Measurements from ENCODE around the gene COQ8A.

COQ8A gene

DNA sequence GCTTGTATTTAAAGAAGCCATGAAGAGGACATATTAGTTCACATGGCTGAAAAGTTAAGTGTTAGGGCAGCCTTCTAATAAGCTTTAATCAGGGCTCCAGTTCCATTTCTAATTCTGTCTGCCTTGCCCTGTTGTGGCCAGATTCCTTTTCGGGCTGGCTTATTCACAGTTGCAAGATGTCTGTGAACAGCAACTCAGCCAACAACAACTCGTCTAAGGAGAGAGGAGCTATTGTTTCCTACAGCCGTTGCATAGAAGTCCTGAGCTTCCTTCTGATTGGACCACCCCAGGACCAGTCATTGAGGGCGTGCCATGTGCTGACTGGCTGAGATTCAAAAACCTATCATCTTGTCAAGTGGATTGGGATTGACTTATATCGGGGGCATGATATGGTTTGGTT is 18.6 kb upstream of the COQ8A start:
- TF ChIP-seq ZBTB7A (IDR thresholded peaks at IDR 0.05; ENCODE audit: low read depth) (no peak), EGR1 (IDR thresholded peaks at IDR 0.05) (no peak), TCF12 (IDR thresholded peaks at IDR 0.05; ENCODE audit: low read depth) (no peak), TAF1 (IDR thresholded peaks at IDR 0.05; ENCODE audit: low read depth) (no peak), CEBPB (IDR thresholded peaks at IDR 0.05) (no peak), FOXM1 (IDR thresholded peaks at IDR 0.05; ENCODE audit: borderline replicate concordance, low read depth) (no peak)

DNA sequence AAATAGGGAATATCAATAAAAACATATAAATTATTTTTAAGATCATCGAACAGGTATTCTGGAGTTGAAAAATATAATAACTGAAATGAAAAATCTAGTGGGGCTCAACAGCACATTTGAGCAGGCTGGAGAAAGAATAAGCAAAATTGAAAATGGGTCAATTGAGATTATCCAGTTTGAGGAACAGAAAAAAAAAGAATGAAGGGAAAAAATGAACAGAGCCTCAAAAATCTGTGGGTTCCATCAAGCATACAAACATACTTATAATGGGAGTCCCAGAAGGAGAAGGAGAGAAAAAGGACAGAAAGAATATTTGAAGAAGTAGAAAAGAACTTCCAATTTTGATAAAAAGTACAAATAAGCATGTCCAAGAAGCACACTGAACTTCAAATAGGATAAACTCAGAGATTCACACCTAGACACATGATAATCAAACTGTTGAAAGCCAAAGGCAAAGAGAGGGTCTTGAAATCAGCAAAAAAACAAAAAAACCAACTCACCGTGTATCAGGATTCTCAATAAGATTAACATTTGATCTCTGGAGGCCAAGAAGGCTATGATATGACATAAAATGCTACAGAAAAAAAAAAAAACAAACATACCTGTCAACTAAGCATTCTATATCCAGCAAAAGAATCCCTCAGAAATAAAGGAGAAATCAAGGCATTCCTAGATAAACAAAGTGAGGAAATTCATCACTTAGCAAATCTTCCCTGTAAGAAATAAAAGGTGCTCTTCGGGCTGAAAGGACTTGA is 5.4 kb upstream of the COQ8A start:
- TF ChIP-seq EGR1 (IDR thresholded peaks at IDR 0.05): no peak
- no peak for TF ChIP-seq RAD21 (IDR thresholded peaks at IDR 0.05; ENCODE audit: low read depth)
- no peak for TF ChIP-seq EP300 (IDR thresholded peaks at IDR 0.05; ENCODE audit: borderline replicate concordance)
- TF ChIP-seq, protein P1, sequence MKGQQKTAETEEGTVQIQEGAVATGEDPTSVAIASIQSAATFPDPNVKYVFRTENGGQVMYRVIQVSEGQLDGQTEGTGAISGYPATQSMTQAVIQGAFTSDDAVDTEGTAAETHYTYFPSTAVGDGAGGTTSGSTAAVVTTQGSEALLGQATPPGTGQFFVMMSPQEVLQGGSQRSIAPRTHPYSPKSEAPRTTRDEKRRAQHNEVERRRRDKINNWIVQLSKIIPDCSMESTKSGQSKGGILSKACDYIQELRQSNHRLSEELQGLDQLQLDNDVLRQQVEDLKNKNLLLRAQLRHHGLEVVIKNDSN (IDR thresholded peaks at IDR 0.05): no peak
- TF ChIP-seq TCF12 (IDR thresholded peaks at IDR 0.05; ENCODE audit: low read depth): no peak
- no peak for TF ChIP-seq CEBPB (IDR thresholded peaks at IDR 0.05)
- no peak for TF ChIP-seq FOXM1 (IDR thresholded peaks at IDR 0.05; ENCODE audit: borderline replicate concordance, low read depth)
- TF ChIP-seq, protein P2, sequence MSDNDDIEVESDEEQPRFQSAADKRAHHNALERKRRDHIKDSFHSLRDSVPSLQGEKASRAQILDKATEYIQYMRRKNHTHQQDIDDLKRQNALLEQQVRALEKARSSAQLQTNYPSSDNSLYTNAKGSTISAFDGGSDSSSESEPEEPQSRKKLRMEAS (IDR thresholded peaks at IDR 0.05): no peak
- no peak for TF ChIP-seq ZBTB7A (IDR thresholded peaks at IDR 0.05; ENCODE audit: low read depth)
- no peak for TF ChIP-seq TAF1 (IDR thresholded peaks at IDR 0.05; ENCODE audit: low read depth)
- no peak for TF ChIP-seq CREB1 (IDR thresholded peaks at IDR 0.05; ENCODE audit: low read depth)
- no peak for TF ChIP-seq TEAD4 (IDR thresholded peaks at IDR 0.05)
- TF ChIP-seq, protein P3, sequence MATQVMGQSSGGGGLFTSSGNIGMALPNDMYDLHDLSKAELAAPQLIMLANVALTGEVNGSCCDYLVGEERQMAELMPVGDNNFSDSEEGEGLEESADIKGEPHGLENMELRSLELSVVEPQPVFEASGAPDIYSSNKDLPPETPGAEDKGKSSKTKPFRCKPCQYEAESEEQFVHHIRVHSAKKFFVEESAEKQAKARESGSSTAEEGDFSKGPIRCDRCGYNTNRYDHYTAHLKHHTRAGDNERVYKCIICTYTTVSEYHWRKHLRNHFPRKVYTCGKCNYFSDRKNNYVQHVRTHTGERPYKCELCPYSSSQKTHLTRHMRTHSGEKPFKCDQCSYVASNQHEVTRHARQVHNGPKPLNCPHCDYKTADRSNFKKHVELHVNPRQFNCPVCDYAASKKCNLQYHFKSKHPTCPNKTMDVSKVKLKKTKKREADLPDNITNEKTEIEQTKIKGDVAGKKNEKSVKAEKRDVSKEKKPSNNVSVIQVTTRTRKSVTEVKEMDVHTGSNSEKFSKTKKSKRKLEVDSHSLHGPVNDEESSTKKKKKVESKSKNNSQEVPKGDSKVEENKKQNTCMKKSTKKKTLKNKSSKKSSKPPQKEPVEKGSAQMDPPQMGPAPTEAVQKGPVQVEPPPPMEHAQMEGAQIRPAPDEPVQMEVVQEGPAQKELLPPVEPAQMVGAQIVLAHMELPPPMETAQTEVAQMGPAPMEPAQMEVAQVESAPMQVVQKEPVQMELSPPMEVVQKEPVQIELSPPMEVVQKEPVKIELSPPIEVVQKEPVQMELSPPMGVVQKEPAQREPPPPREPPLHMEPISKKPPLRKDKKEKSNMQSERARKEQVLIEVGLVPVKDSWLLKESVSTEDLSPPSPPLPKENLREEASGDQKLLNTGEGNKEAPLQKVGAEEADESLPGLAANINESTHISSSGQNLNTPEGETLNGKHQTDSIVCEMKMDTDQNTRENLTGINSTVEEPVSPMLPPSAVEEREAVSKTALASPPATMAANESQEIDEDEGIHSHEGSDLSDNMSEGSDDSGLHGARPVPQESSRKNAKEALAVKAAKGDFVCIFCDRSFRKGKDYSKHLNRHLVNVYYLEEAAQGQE (IDR thresholded peaks at IDR 0.05; ENCODE audit: low read depth): no peak
- TF ChIP-seq YY1 (IDR thresholded peaks at IDR 0.05; ENCODE audit: low read depth): no peak
- TF ChIP-seq NFIC (IDR thresholded peaks at IDR 0.05): no peak

DNA sequence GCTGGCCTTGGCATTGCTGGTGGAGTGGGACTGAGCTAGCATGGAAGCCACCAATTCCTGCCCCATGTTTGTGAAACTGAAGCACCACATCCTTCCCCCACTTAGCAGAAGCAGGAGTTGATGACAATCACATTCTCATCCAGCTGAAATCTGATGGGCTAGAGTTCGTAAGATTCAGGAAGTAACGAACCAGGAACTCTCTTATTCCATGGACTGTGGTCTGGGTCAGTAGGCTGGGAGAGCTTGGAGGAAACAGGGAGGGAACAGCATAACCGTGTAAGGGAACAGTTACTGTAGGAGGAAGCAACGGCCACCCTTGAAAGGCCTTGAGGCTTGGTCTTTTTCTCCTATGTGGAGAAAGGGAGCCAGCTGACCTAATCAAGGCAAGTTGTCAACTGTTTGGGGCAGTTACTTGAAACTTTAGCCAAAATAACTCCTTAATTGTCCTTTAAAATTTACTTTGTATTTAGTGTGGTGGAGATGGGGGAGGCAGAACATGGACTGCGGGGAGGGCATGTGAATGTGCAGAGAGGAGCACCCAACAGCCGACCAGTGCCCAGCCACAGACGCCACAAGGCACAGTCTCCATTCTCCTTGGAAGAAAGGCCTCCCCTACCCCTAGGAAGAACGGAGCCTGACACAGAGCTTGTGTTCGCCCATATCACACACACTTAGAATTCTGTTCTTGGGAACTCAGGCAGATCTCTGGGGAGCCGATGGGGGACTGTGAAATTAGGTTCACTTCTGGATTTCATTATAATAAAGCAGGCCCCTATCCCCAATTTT is 2.0 kb upstream of the COQ8A start:
- TF ChIP-seq RAD21 (IDR thresholded peaks at IDR 0.05; ENCODE audit: low read depth): no peak
- no peak for TF ChIP-seq YY1 (IDR thresholded peaks at IDR 0.05; ENCODE audit: low read depth)
- no peak for TF ChIP-seq CREB1 (IDR thresholded peaks at IDR 0.05; ENCODE audit: low read depth)
- TF ChIP-seq, protein P2 (IDR thresholded peaks at IDR 0.05): no peak
- TF ChIP-seq FOXM1 (IDR thresholded peaks at IDR 0.05; ENCODE audit: borderline replicate concordance, low read depth): no peak

DNA sequence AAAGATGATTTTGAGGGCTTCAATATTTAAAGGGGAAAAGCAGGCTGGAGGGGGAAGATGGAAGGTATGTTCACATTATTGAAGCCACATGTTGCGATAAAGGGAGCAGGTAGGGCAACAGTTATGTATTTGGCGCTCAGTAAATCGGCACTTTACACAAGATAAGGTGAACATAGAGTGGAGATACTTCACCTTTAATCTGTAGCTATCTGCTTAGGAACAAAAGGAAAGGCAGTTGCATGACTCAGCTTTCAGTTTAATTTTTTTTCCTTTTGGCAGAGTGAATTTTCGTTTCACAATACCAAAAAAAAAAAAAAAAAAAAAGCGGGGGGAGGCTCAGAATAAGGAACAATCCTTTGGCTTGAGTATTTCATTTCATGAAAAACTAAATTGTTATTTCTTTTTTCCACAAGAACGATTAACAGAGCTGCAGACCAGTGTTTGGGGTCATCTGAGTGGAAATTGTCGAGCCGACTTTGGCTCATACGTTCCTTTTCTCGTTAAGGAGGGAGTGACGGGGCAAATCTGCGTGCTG is 1.1 kb upstream of the COQ8A start:
- TF ChIP-seq NFIC (IDR thresholded peaks at IDR 0.05) (no peak), RAD21 (IDR thresholded peaks at IDR 0.05; ENCODE audit: low read depth) (no peak), CEBPB (IDR thresholded peaks at IDR 0.05) (peak; percentile 49), ZBTB7A (IDR thresholded peaks at IDR 0.05; ENCODE audit: low read depth) (no peak), EP300 (IDR thresholded peaks at IDR 0.05; ENCODE audit: borderline replicate concordance) (no peak), FOXM1 (IDR thresholded peaks at IDR 0.05; ENCODE audit: borderline replicate concordance, low read depth) (no peak), TEAD4 (IDR thresholded peaks at IDR 0.05) (no peak), TCF12 (IDR thresholded peaks at IDR 0.05; ENCODE audit: low read depth) (0 out of 2 replicates have a peak, but pooled peaks have one; percentile 11), EGR1 (IDR thresholded peaks at IDR 0.05) (no peak)
- TF ChIP-seq, protein P2 (IDR thresholded peaks at IDR 0.05): no peak; the same call in 1 of the 2 replicates
- TF ChIP-seq, protein P3 (IDR thresholded peaks at IDR 0.05; ENCODE audit: low read depth): no peak

DNA sequence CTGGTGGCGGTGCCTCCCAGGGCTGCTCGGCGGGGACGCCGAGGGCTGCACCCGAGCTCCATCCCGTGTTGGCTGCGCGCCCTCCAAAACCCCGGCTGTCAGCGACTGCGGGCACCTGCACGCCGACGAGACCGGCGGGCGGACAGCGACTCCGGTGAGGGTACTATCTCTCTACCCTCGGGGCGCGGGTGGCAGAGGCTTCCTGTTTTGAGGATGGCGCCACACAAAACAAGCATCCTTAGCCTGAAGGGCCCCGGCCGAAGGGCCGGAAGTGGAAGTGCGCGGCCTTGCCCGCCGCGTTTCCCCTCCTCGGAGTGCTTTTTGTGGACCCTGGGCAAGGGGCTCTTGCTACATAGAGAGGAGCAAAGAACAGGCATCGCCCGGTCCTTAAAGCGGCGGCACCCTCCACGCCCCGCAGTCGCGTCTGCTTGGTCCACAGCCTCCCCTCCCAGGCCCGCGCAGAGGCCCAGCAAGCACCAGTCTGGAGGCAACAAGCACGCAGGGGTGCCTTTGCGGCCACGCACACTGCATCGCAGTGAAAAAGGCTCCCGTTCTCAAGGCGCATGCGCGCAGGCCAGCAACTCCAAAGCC is 561 bp upstream of the COQ8A start:
- no peak for TF ChIP-seq TEAD4 (IDR thresholded peaks at IDR 0.05)
- TF ChIP-seq, protein P1 (IDR thresholded peaks at IDR 0.05): no peak
- TF ChIP-seq YY1 (IDR thresholded peaks at IDR 0.05; ENCODE audit: low read depth): 0 out of 2 replicates have a peak, but pooled peaks have one; percentile 11
- TF ChIP-seq NFIC (IDR thresholded peaks at IDR 0.05): peak; percentile 20; the same call in 1 of the 2 replicates
- TF ChIP-seq RAD21 (IDR thresholded peaks at IDR 0.05; ENCODE audit: low read depth): no peak
- TF ChIP-seq, protein P3 (IDR thresholded peaks at IDR 0.05; ENCODE audit: low read depth): 0 out of 2 replicates have a peak, but pooled peaks have one; percentile 6
- TF ChIP-seq EP300 (IDR thresholded peaks at IDR 0.05; ENCODE audit: borderline replicate concordance): no peak
- 0 out of 2 replicates have a peak, but pooled peaks have one; percentile 11 for TF ChIP-seq TCF12 (IDR thresholded peaks at IDR 0.05; ENCODE audit: low read depth)
- TF ChIP-seq FOXM1 (IDR thresholded peaks at IDR 0.05; ENCODE audit: borderline replicate concordance, low read depth): no peak
- TF ChIP-seq TAF1 (IDR thresholded peaks at IDR 0.05; ENCODE audit: low read depth): peak; percentile 75; the same call in 1 of the 2 replicates
- TF ChIP-seq EGR1 (IDR thresholded peaks at IDR 0.05): no peak; the same call in 1 of the 2 replicates
- TF ChIP-seq CREB1 (IDR thresholded peaks at IDR 0.05; ENCODE audit: low read depth): 0 out of 2 replicates have a peak, but pooled peaks have one; percentile 5
- no peak for TF ChIP-seq CEBPB (IDR thresholded peaks at IDR 0.05)
- peak; percentile 77 for TF ChIP-seq ZBTB7A (IDR thresholded peaks at IDR 0.05; ENCODE audit: low read depth)
- TF ChIP-seq, protein P2 (IDR thresholded peaks at IDR 0.05): peak; percentile 74; the same call in 1 of the 2 replicates

Measured in Ishikawa (cell line).